K562 (cell line): ENCODE data around the gene FATE1. TPM values are rescaled to one million over a fixed set of nuclear protein-coding genes. Genes with fewer than 3 reads are reported as not detected.

ENCODE experiments used
- ATAC-seq: fragments of 200-7000 bp; cut with Tn5 transposase; 3 replicates; pipeline ENCODE4 v1.9.1; 2020; ENCODE audit warnings: moderate library complexity
- BruUV-seq: library from RNA; stranded (reverse); fragments of 400-500 nt; replicated peaks from 2 replicates; lab custom pipeline; 2021; lab: Mats Ljungman, UMichigan
- CTCF ChIA-PET: fragments of 300-600 bp; formaldehyde crosslinking; extraction: SDS; loops from one replicate; lab custom pipeline; 2021; ENCODE audit warnings: low intra/inter-chr PET ratio; lab: Yijun Ruan, JAX
- POLR2A ChIA-PET: fragments of 300-600, 350-650 bp; sonication (Branson Sonifier 250); formaldehyde crosslinking; extraction: SDS; loops from one replicate; lab custom pipeline; 2021; ENCODE audit warnings: antibody characterized with exemption, inconsistent platforms; lab: Yijun Ruan, JAX
- DNase-seq, 4 experiments: peaks; one replicate each; pipeline versions ENCODE4 v3.0.0 to v3.0.0-alpha.2; 2011 to 2018; ENCODE audit warnings: low spot score in 3 of 4, mixed read lengths in 3 of 4; ENCODE audit errors: extremely low read depth in 1 of 4
- FAIRE-seq: peaks from 2 replicates; lab custom pipeline; 2011; peaks lifted over from hg19 to GRCh38; lab: Jason Lieb, UNC
- H2AFZ ChIP-seq: 2 replicates; pipeline ENCODE4 v1.6.0; 2011; ENCODE audit warnings: low read depth, low read length, control low read depth, inconsistent platforms
- H3K27ac ChIP-seq: fragments of 200-600 bp; 3 replicates; pipeline ENCODE4 v1.8.0; 2011; ENCODE audit warnings: low read depth, mild to moderate bottlenecking, control low read depth, inconsistent platforms, low read length, moderate library complexity, mixed read lengths; ENCODE audit errors: extremely low read depth
- H3K27me3 ChIP-seq, 2 experiments: fragments of 300-600 bp in 1 of 2; 2 replicates in 1 of 2; 3 replicates in 1 of 2; pipeline versions ENCODE4 v1.6.0 to v1.8.0; 2011; ENCODE audit warnings: inconsistent platforms in 2 of 2, low read length in 2 of 2, mild to moderate bottlenecking in 1 of 2, mixed read lengths in 1 of 2, moderate library complexity in 1 of 2; ENCODE audit not compliant: control insufficient read depth in 2 of 2, insufficient read depth in 2 of 2
- H3K36me3 ChIP-seq: fragments of 300-600 bp; 3 replicates; pipeline ENCODE4 v1.8.0; 2011; ENCODE audit warnings: mild to moderate bottlenecking, low read length, inconsistent platforms; ENCODE audit not compliant: control insufficient read depth, insufficient read depth
- H3K4me1 ChIP-seq, 2 experiments: fragments of 200-600 bp in 1 of 2; replicated peaks in 1 of 2; 2 replicates in 1 of 2; 3 replicates in 1 of 2; pipeline versions ENCODE4 v1.5.1 to v1.8.0; 2011; ENCODE audit warnings: inconsistent platforms in 2 of 2, low read length in 2 of 2, mild to moderate bottlenecking in 1 of 2, mixed read lengths in 1 of 2, moderate library complexity in 1 of 2; ENCODE audit not compliant: control insufficient read depth in 2 of 2, insufficient read depth in 2 of 2
- H3K4me2 ChIP-seq: 2 replicates; pipeline ENCODE4 v1.6.1; 2011; ENCODE audit warnings: low read length, control low read depth, inconsistent platforms, mixed read lengths; ENCODE audit not compliant: insufficient read depth
- H3K4me3 ChIP-seq: fragments of 200-600 bp; sonication (generic), shearing (Covaris generic); 2 replicates; pipeline ENCODE4 v1.5.1; 2016; ENCODE audit warnings: control low read depth, inconsistent platforms
- H3K79me2 ChIP-seq: fragments of 200-600 bp; 3 replicates; pipeline ENCODE4 v1.8.0; 2011; ENCODE audit warnings: low read length, inconsistent platforms; ENCODE audit not compliant: control insufficient read depth, insufficient read depth
- H3K9ac ChIP-seq, 2 experiments: 2 replicates each; pipeline versions ENCODE4 v1.6.0 to v1.6.1; 2011; ENCODE audit warnings: low read depth in 2 of 2, low read length in 2 of 2, control low read depth in 1 of 2, inconsistent platforms in 1 of 2, mild to moderate bottlenecking in 1 of 2, mixed read lengths in 1 of 2; ENCODE audit not compliant: insufficient read depth in 1 of 2
- H3K9me1 ChIP-seq: one replicate; pipeline ENCODE4 v1.6.0; 2011; ENCODE audit warnings: inconsistent platforms, mild to moderate bottlenecking, low read length, moderate library complexity; ENCODE audit not compliant: control insufficient read depth, insufficient read depth
- H3K9me3 ChIP-seq: replicated peaks from 2 replicates; pipeline ENCODE4 v1.5.1; 2011; ENCODE audit warnings: low read depth, low read length, inconsistent platforms; ENCODE audit not compliant: control insufficient read depth, insufficient read depth
- H4K20me1 ChIP-seq: replicated peaks from 2 replicates; pipeline ENCODE4 v1.6.1; 2011; ENCODE audit warnings: low read length, inconsistent platforms, mixed read lengths; ENCODE audit not compliant: control insufficient read depth, insufficient read depth
- ATF3 ChIP-seq, 2 experiments: fragments of 450-650 bp in 1 of 2; sonication (generic) in 1 of 2; formaldehyde crosslinking in 1 of 2; IDR thresholded peaks in 1 of 2; conservative IDR thresholded peaks in 1 of 2; 2 replicates each; pipeline versions ENCODE4 v1.6.1 to v1.8.1; 2016 to 2023; ENCODE audit warnings: mild to moderate bottlenecking in 2 of 2, moderate library complexity in 2 of 2, inconsistent platforms in 1 of 2, missing genetic modification reagents in 1 of 2
- BRD9 ChIP-seq: fragments of 450-650 bp; IDR thresholded peaks from 2 replicates; pipeline ENCODE4 v1.6.1; 2018; ENCODE audit warnings: low read depth; ENCODE audit not compliant: partially characterized antibody
- GABPB1 ChIP-seq: sonication (generic); formaldehyde crosslinking; IDR thresholded peaks from 2 replicates; pipeline ENCODE4 v1.8.0; 2022; ENCODE audit warnings: mild to moderate bottlenecking, missing genetic modification reagents
- HDGF ChIP-seq: fragments of 450-650 bp; IDR thresholded peaks from 2 replicates; pipeline ENCODE4 v1.6.1; 2016
- HINFP ChIP-seq: fragments of 450-650 bp; conservative IDR thresholded peaks from 2 replicates; pipeline ENCODE4 v1.6.1; 2016; ENCODE audit warnings: missing genetic modification characterization, low read depth, mild to moderate bottlenecking, control low read depth, missing compliant biosample characterization
- KLF10 ChIP-seq: fragments of 250-450 bp; sonication (Bioruptor Pico); IDR thresholded peaks from 2 replicates; pipeline ENCODE4 v1.6.1; 2021; ENCODE audit warnings: matching md5 sums
- MXD1 ChIP-seq: fragments of 250-450 bp; sonication (Bioruptor Pico); IDR thresholded peaks from 2 replicates; pipeline ENCODE4 v1.8.0; 2021; ENCODE audit warnings: borderline replicate concordance, mild to moderate bottlenecking, moderate library complexity; ENCODE audit not compliant: poor library complexity, severe bottlenecking
- SAP30 ChIP-seq: fragments of 200-600 bp; sonication (generic); IDR thresholded peaks from 2 replicates; pipeline ENCODE4 v1.6.1; 2012; ENCODE audit warnings: borderline replicate concordance, low read depth, mild to moderate bottlenecking, moderate library complexity, low read length, control low read depth, inconsistent platforms; ENCODE audit not compliant: insufficient read depth, poor library complexity, severe bottlenecking
- SP1 ChIP-seq: sonication (generic); formaldehyde crosslinking; IDR thresholded peaks from 2 replicates; pipeline ENCODE4 v1.8.1; 2022; ENCODE audit warnings: mild to moderate bottlenecking, missing genetic modification reagents
- STAT5A ChIP-seq: IDR thresholded peaks from 2 replicates; pipeline ENCODE4 v1.6.1; 2012; ENCODE audit warnings: low read length, inconsistent platforms, borderline replicate concordance
- XRCC3 ChIP-seq: fragments of 450-650 bp; IDR thresholded peaks from 2 replicates; pipeline ENCODE4 v1.6.1; 2017; ENCODE audit warnings: mild to moderate bottlenecking, moderate library complexity
- ZMIZ1 ChIP-seq, 2 experiments: fragments of 150-350 bp in 1 of 2; IDR thresholded peaks; 2 replicates each; pipeline ENCODE4 v1.6.1; 2012 to 2016; ENCODE audit warnings: low read depth in 2 of 2, low read length in 2 of 2, mild to moderate bottlenecking in 1 of 2, moderate library complexity in 1 of 2
- ZNF449 ChIP-seq: fragments of 250-450 bp; sonication (Bioruptor Pico); IDR thresholded peaks from 2 replicates; pipeline ENCODE4 v1.8.0; 2022; ENCODE audit warnings: moderate library complexity, mild to moderate bottlenecking, inconsistent platforms
- WGBS: fragments of 100-300 bp; shearing (Covaris generic); methylation state at CpG from one replicate; pipeline ENCODE4 v1.1.6; 2016; ENCODE audit warnings: low coverage, mixed read lengths; ENCODE audit not compliant: insufficient coverage; ENCODE audit errors: missing lambda C conversion rate; 5-methylcytosine and 5-hydroxymethylcytosine counted together
- in situ Hi-C: fragments of 300-500 bp; cut with MboI; formaldehyde crosslinking; loops from 4 replicates; pipeline ENCODE4 v1.15.0; 2018; ENCODE audit warnings: inconsistent platforms, mixed read lengths
- intact Hi-C: fragments of 100-400 bp; cut with micrococcal nuclease; formaldehyde crosslinking; loops from 2 replicates; pipeline ENCODE4 v1.14.2; 2022
- polyA plus RNA-seq, 8 experiments: library from polyadenylated mRNA; depleted of rRNA in 4 of 8; stranded (reverse) in 5 of 8; unstranded in 3 of 8; fragments of >200 nt; fragmentation: Nextera tagmentation in 2 of 8; fragmentation: Illumina TruSeq in 1 of 8; extraction: Ambion mirVana in 2 of 8; extraction: Trizol in 1 of 8; gene quantifications; 2 replicates each; pipeline versions ENCODE4 v1.2.1 to v1.2.3, GENCODE V29; 2011 to 2014; ENCODE audit warnings: inconsistent platforms in 1 of 8, missing spikeins in 1 of 8
- total RNA-seq, 7 experiments: library from RNA; depleted of rRNA in 6 of 7; stranded (reverse); fragments of >200 nt in 6 of 7; fragmentation: Illumina TruSeq in 2 of 7; extraction: Trizol in 2 of 7; gene quantifications; 2 replicates each; pipeline versions ENCODE4 v1.2.1 to v1.2.3, GENCODE V29; 2011 to 2021; ENCODE audit warnings: low replicate concordance in 1 of 7

The FATE1 gene
- total and polyA plus RNA-seq, 9 of the 15 experiments (the other 6 are each of a cell fraction or from before 2014, with no cell fraction given): not detected

- Histone ChIP-seq H3K27ac (no peak overlapping the region), H3K9me1 (no peaks in the 10 kb centered on the region), H2AFZ (no peak overlapping the region), H3K9ac (no peak overlapping the region), H3K36me3 (no peaks in the 10 kb centered on the region), H3K27me3 (peaks cover 0 to 6% of the 10 kb centered on the region in 2 experiments; a peak in 3 of 5 replicates), H3K4me3 (no peak overlapping the region), H3K4me2 (no peak overlapping the region), H3K9me3 (no peaks in the 10 kb centered on the region), H4K20me1 (no peaks in the 10 kb centered on the region), H3K4me1 (no peaks in the 10 kb centered on the region; a peak in 1 of 5 replicates), H3K79me2 (no peaks in the 10 kb centered on the region)
- ChIA-PET POLR2A (no interaction called here), CTCF (no interaction called here)
- WGBS: 0% methylated on average over 2 of the region's 2 CpGs
- intact Hi-C loops: no loop called here
- in situ Hi-C loops: no loop called here
- BruUV-seq: no TSS peak
- no peak for FAIRE-seq
- TF ChIP-seq GABPB1 (CRISPR knock-in tag) (no peak), ZMIZ1 (IDR thresholded peaks at IDR 0.05; ENCODE audit: low read depth in 2 of 2, low read length in 2 of 2) (no peak), XRCC3 (no peak), KLF10 (CRISPR knock-in tag) (no peak), HINFP (tag) (no peak), HDGF (no peak), ATF3 (IDR thresholded peaks at IDR 0.05) (no peak), ATF3 (CRISPR knock-in tag; conservative IDR thresholded peaks at IDR 0.05) (no peak), BRD9 (no peak), ZNF449 (CRISPR knock-in tag) (no peak), SP1 (CRISPR knock-in tag) (no peak), MXD1 (no peak), SAP30 (no peak), STAT5A (no peak)
- no peak for DNase-seq
- no peak for ATAC-seq
Measured at GRCh38 chrX:151710457-151710856, 5.4 kb upstream of the FATE1 start.
